GM23338 (cell line): Measurements from ENCODE around the gene PCGF3. TPM values are rescaled to one million over a fixed set of nuclear protein-coding genes. Genes with fewer than 3 reads are reported as not detected.

ENCODE experiments used
- ATAC-seq: fragments of 200-7000 bp; cut with Tn5 transposase; 3 replicates; pipeline ENCODE4 v1.9.1; 2020
- DNase-seq: peaks from one replicate; pipeline ENCODE4 v3.0.0-alpha.2; 2015; ENCODE audit warnings: low spot score
- H2AFZ ChIP-seq: fragments of 200-600 bp; sonication (generic); 2 replicates; pipeline ENCODE4 v1.8.0; 2016; ENCODE audit warnings: antibody characterized with exemption, mild to moderate bottlenecking, moderate library complexity
- H3F3A ChIP-seq: fragments of 200-600 bp; sonication (generic); replicated peaks from 2 replicates; pipeline ENCODE4 v1.8.0; 2017; ENCODE audit warnings: antibody characterized with exemption, mixed run types, low read depth
- H3K27ac ChIP-seq: fragments of 200-600 bp; sonication (generic); 2 replicates; pipeline ENCODE4 v1.6.1; 2016; ENCODE audit warnings: low read depth
- H3K27me3 ChIP-seq: fragments of 200-600 bp; sonication (generic); 2 replicates; pipeline ENCODE4 v1.8.0; 2016; ENCODE audit warnings: mild to moderate bottlenecking, mixed run types, moderate library complexity; ENCODE audit not compliant: insufficient read depth
- H3K36me3 ChIP-seq: fragments of 200-600 bp; sonication (generic); 2 replicates; pipeline ENCODE4 v1.8.0; 2016; ENCODE audit warnings: mild to moderate bottlenecking; ENCODE audit not compliant: insufficient read depth
- H3K4me1 ChIP-seq: fragments of 200-600 bp; sonication (generic); 2 replicates; pipeline ENCODE4 v1.8.0; 2016; ENCODE audit warnings: mild to moderate bottlenecking, moderate library complexity; ENCODE audit not compliant: insufficient read depth
- H3K4me2 ChIP-seq: fragments of 200-600 bp; sonication (generic); 2 replicates; pipeline ENCODE4 v1.7.1; 2017; ENCODE audit warnings: mixed run types
- H3K4me3 ChIP-seq: fragments of 200-600 bp; sonication (generic); 2 replicates; pipeline ENCODE4 v1.6.1; 2016; ENCODE audit warnings: mixed run types
- H3K79me2 ChIP-seq: fragments of 200-600 bp; sonication (generic); replicated peaks from 2 replicates; pipeline ENCODE4 v1.8.0; 2017; ENCODE audit warnings: mild to moderate bottlenecking; ENCODE audit not compliant: insufficient read depth
- H3K9me2 ChIP-seq: fragments of 200-600 bp; sonication (generic); 2 replicates; pipeline ENCODE4 v1.8.0; 2017; ENCODE audit not compliant: insufficient read depth
- H4K20me1 ChIP-seq: fragments of 200-600 bp; sonication (generic); replicated peaks from 2 replicates; pipeline ENCODE4 v1.8.0; 2017; ENCODE audit warnings: mild to moderate bottlenecking; ENCODE audit not compliant: insufficient read depth
- H3K27ac Mint-ChIP-seq: 2 replicates; pipeline ENCODE4 v1.8.0; 2020; ENCODE audit warnings: inconsistent platforms, mild to moderate bottlenecking, moderate library complexity, mixed read lengths
- H3K27me3 Mint-ChIP-seq: 3 replicates; pipeline ENCODE4 v1.8.0; 2022; ENCODE audit warnings: low read depth, mild to moderate bottlenecking, moderate library complexity, mixed read lengths, inconsistent platforms; ENCODE audit not compliant: insufficient read depth, poor library complexity
- H3K36me3 Mint-ChIP-seq: 3 replicates; pipeline ENCODE4 v1.8.0; 2021; ENCODE audit warnings: low read depth, mild to moderate bottlenecking, inconsistent platforms, moderate library complexity, mixed read lengths
- H3K4me1 Mint-ChIP-seq: 3 replicates; pipeline ENCODE4 v1.8.0; 2020; ENCODE audit warnings: mild to moderate bottlenecking, inconsistent platforms, mixed read lengths
- H3K4me3 Mint-ChIP-seq: 3 replicates; pipeline ENCODE4 v1.8.0; 2021; ENCODE audit warnings: moderate library complexity, mild to moderate bottlenecking, inconsistent platforms, mixed read lengths
- H3K9me3 Mint-ChIP-seq: 3 replicates; pipeline ENCODE4 v1.8.0; 2020; ENCODE audit warnings: moderate library complexity, mild to moderate bottlenecking, inconsistent platforms, mixed read lengths
- CREB1 ChIP-seq: fragments of 250-450 bp; sonication (Bioruptor Pico); IDR thresholded peaks from 2 replicates; pipeline ENCODE4 v1.5.0; 2020; ENCODE audit warnings: low read depth, mild to moderate bottlenecking, moderate library complexity
- EZH2 ChIP-seq: fragments of 200-600 bp; sonication (generic); IDR thresholded peaks from one replicate; pipeline ENCODE4 v1.8.0; 2017; ENCODE audit warnings: antibody characterized with exemption, mild to moderate bottlenecking, low read depth; ENCODE audit not compliant: unreplicated experiment
- EZH2phosphoT487 ChIP-seq: fragments of 200-600 bp; sonication (generic); IDR thresholded peaks from one replicate; pipeline ENCODE4 v1.8.1; 2018; ENCODE audit warnings: antibody characterized with exemption; ENCODE audit not compliant: unreplicated experiment
- JUNB ChIP-seq: IDR thresholded peaks from one replicate; pipeline ENCODE4 v1.6.1; 2016; ENCODE audit warnings: antibody characterized with exemption; ENCODE audit not compliant: unreplicated experiment
- NANOG ChIP-seq: IDR thresholded peaks from 2 replicates; pipeline ENCODE4 v1.6.1; 2016; ENCODE audit warnings: antibody characterized with exemption, borderline replicate concordance
- POLR2AphosphoS5 ChIP-seq: IDR thresholded peaks from 2 replicates; pipeline ENCODE4 v1.6.1; 2016; ENCODE audit warnings: antibody characterized with exemption, low read depth
- STAT1 ChIP-seq: IDR thresholded peaks from one replicate; pipeline ENCODE4 v1.6.1; 2016; ENCODE audit warnings: antibody characterized with exemption; ENCODE audit not compliant: unreplicated experiment
- ZNF114 ChIP-seq: fragments of 250-450 bp; sonication (Bioruptor Pico); IDR thresholded peaks from 2 replicates; pipeline ENCODE4 v1.5.0; 2020; ENCODE audit warnings: mild to moderate bottlenecking, moderate library complexity
- ZNF331 ChIP-seq: fragments of 250-450 bp; sonication (Bioruptor Pico); IDR thresholded peaks from 2 replicates; pipeline ENCODE4 v1.5.0; 2020; ENCODE audit warnings: low read depth, mild to moderate bottlenecking, moderate library complexity
- polyA plus RNA-seq: library from polyadenylated mRNA; unstranded; fragments of >200 nt; fragmentation: Nextera tagmentation; extraction: Ambion mirVana; gene quantifications from 2 replicates; pipeline ENCODE4 v1.2.1, GENCODE V29; 2016
- total RNA-seq: library from RNA; depleted of rRNA; stranded (reverse); fragments of >200 nt; shearing (Covaris generic); gene quantifications from 2 replicates; pipeline ENCODE4 v1.2.3, GENCODE V29; 2014
- TF ChIP-seq, protein P1 (sequence below): IDR thresholded peaks from 2 replicates; pipeline ENCODE4 v1.6.1; 2016; ENCODE audit warnings: antibody characterized with exemption
- TF ChIP-seq, protein P2 (sequence below): IDR thresholded peaks from one replicate; pipeline ENCODE4 v1.6.1; 2018; ENCODE audit warnings: antibody characterized with exemption; ENCODE audit not compliant: unreplicated experiment

Gene PCGF3
- total and polyA plus RNA-seq, 2 experiments from 2014 or later, result 33.1 to 49.0 TPM

DNA sequence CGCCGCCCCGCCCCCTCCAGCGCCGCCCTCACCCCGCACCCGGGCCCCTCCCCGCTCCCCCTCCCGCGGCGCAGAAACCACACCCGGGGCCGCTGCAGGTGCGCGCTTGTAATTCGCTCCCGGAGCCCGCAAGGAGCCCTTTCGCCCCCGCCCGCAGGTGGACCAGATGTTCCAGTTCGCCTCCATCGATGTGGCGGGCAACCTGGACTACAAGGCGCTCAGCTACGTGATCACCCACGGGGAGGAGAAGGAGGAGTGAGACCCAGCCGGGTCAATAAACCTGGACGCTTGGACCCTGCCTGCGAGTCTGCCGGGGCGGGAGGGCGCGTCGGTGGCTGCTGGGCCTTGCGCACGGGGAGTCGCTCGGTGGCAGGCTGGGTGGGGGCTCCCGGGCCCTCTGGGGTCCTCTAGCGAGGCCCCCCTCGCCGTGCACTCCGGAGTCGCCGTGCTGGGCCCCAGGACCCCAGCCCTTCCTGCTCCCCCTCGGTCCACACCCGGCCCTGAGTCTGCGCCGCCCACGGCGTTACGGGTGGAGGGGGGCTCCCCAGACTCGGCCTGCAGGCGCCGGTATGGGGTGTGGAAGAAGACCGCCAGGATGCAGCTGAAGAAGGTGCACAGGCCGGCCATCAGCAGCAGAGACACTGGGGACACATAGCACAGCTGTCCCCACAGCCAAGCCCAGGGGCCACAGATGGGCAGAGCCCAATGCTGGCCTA is 23.7 kb upstream of the PCGF3 start:
- DNase-seq, result peak; percentile 72
- H3K4me1 ChIP-seq, result no peaks in the 10 kb centered on the region
- no peaks in the 10 kb centered on the region for H3K9me2 ChIP-seq
- no peak overlapping the region for H3K27ac ChIP-seq
- H3K36me3 Mint-ChIP-seq, result no peaks in the 10 kb centered on the region; the same call in 2 of the 3 replicates
- no peaks in the 10 kb centered on the region for H3K36me3 ChIP-seq
- peaks cover 7% of the 10 kb centered on the region; the same call in 1 of the 2 replicates for H3F3A ChIP-seq
- H3K9me3 Mint-ChIP-seq, result peaks cover 3% of the 10 kb centered on the region; the same call in 2 of the 3 replicates
- H3K4me1 Mint-ChIP-seq, result peaks cover 8% of the 10 kb centered on the region
- H4K20me1 ChIP-seq, result no peaks in the 10 kb centered on the region
- H3K4me3 Mint-ChIP-seq, result peak overlapping the region; percentile 29; the same call in 1 of the 3 replicates
- no peak for TF ChIP-seq EZH2phosphoT487
- no peak for TF ChIP-seq ZNF331 (CRISPR knock-in tag)
- TF ChIP-seq CREB1 (CRISPR knock-in tag), result no peak
- no peak for TF ChIP-seq JUNB
- no peak for TF ChIP-seq STAT1
- TF ChIP-seq POLR2AphosphoS5, result no peak
- TF ChIP-seq, protein P1, sequence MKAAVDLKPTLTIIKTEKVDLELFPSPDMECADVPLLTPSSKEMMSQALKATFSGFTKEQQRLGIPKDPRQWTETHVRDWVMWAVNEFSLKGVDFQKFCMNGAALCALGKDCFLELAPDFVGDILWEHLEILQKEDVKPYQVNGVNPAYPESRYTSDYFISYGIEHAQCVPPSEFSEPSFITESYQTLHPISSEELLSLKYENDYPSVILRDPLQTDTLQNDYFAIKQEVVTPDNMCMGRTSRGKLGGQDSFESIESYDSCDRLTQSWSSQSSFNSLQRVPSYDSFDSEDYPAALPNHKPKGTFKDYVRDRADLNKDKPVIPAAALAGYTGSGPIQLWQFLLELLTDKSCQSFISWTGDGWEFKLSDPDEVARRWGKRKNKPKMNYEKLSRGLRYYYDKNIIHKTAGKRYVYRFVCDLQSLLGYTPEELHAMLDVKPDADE, result no peak
- TF ChIP-seq EZH2, result no peak
- TF ChIP-seq NANOG, result no peak
- TF ChIP-seq ZNF114 (CRISPR knock-in tag), result no peak
- TF ChIP-seq, protein P2, sequence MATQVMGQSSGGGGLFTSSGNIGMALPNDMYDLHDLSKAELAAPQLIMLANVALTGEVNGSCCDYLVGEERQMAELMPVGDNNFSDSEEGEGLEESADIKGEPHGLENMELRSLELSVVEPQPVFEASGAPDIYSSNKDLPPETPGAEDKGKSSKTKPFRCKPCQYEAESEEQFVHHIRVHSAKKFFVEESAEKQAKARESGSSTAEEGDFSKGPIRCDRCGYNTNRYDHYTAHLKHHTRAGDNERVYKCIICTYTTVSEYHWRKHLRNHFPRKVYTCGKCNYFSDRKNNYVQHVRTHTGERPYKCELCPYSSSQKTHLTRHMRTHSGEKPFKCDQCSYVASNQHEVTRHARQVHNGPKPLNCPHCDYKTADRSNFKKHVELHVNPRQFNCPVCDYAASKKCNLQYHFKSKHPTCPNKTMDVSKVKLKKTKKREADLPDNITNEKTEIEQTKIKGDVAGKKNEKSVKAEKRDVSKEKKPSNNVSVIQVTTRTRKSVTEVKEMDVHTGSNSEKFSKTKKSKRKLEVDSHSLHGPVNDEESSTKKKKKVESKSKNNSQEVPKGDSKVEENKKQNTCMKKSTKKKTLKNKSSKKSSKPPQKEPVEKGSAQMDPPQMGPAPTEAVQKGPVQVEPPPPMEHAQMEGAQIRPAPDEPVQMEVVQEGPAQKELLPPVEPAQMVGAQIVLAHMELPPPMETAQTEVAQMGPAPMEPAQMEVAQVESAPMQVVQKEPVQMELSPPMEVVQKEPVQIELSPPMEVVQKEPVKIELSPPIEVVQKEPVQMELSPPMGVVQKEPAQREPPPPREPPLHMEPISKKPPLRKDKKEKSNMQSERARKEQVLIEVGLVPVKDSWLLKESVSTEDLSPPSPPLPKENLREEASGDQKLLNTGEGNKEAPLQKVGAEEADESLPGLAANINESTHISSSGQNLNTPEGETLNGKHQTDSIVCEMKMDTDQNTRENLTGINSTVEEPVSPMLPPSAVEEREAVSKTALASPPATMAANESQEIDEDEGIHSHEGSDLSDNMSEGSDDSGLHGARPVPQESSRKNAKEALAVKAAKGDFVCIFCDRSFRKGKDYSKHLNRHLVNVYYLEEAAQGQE, result no peak
- no peak overlapping the region for H3K27ac Mint-ChIP-seq
- no peaks in the 10 kb centered on the region for H3K79me2 ChIP-seq
- peak overlapping the region; percentile 36; the same call in 1 of the 2 replicates for H3K4me3 ChIP-seq
- ATAC-seq, result no peak
- no peak overlapping the region for H2AFZ ChIP-seq
- no peak overlapping the region for H3K4me2 ChIP-seq
- H3K27me3 ChIP-seq, result no peaks in the 10 kb centered on the region
- H3K27me3 Mint-ChIP-seq, result peaks cover 18% of the 10 kb centered on the region
